ENCODE results near the gene CACNA1I.

The CACNA1I gene

GRCh38 chr22:39666926-39667325 is 96.4 kb downstream of the CACNA1I start:
- no peak for TF ChIP-seq CTCF (IDR thresholded peaks at IDR 0.05; ENCODE audit: low read depth, low read length)
- no peak for DNase-seq (ENCODE audit: low read depth in 2 of 2)
- H3K4me3 ChIP-seq (replicated peaks in 1 of 2; ENCODE audit: low read depth in 2 of 2, low read length in 2 of 2), result no peak overlapping the region

- no peak for TF ChIP-seq CTCF (IDR thresholded peaks at IDR 0.05; ENCODE audit: low read depth, low read length)
- DNase-seq (ENCODE audit: low read depth in 2 of 2), result no peak
- H3K4me3 ChIP-seq (replicated peaks in 1 of 2; ENCODE audit: low read depth in 2 of 2, low read length in 2 of 2), result no peak overlapping the region
Measured at GRCh38 chr22:39669432-39669831, 98.9 kb downstream of the CACNA1I start.

GRCh38 chr22:39671936-39672335 is 101.4 kb downstream of the CACNA1I start:
- no peak for DNase-seq (ENCODE audit: low read depth in 2 of 2)
- TF ChIP-seq CTCF (IDR thresholded peaks at IDR 0.05; ENCODE audit: low read depth, low read length), result no peak
- H3K4me3 ChIP-seq (replicated peaks in 1 of 2; ENCODE audit: low read depth in 2 of 2, low read length in 2 of 2), result no peak overlapping the region

- no peak for DNase-seq (ENCODE audit: low read depth in 2 of 2)
- no peak overlapping the region for H3K4me3 ChIP-seq (replicated peaks in 1 of 2; ENCODE audit: low read depth in 2 of 2, low read length in 2 of 2)
- no peak for TF ChIP-seq CTCF (IDR thresholded peaks at IDR 0.05; ENCODE audit: low read depth, low read length)
Measured at GRCh38 chr22:39674536-39674935, 104.0 kb downstream of the CACNA1I start.

- no peak overlapping the region for H3K4me3 ChIP-seq (replicated peaks in 1 of 2; ENCODE audit: low read depth in 2 of 2, low read length in 2 of 2)
- DNase-seq (ENCODE audit: low read depth in 2 of 2), result no peak
- no peak for TF ChIP-seq CTCF (IDR thresholded peaks at IDR 0.05; ENCODE audit: low read depth, low read length)
Measured at GRCh38 chr22:39675947-39676346, 105.4 kb downstream of the CACNA1I start.

GRCh38 chr22:39677967-39678366 is 107.4 kb downstream of the CACNA1I start:
- no peak overlapping the region for H3K4me3 ChIP-seq (replicated peaks in 1 of 2; ENCODE audit: low read depth in 2 of 2, low read length in 2 of 2)
- TF ChIP-seq CTCF (IDR thresholded peaks at IDR 0.05; ENCODE audit: low read depth, low read length), result no peak
- DNase-seq (ENCODE audit: low read depth in 2 of 2), result no peak

- no peak for DNase-seq (ENCODE audit: low read depth in 2 of 2)
- TF ChIP-seq CTCF (IDR thresholded peaks at IDR 0.05; ENCODE audit: low read depth, low read length), result no peak
- no peak overlapping the region for H3K4me3 ChIP-seq (replicated peaks in 1 of 2; ENCODE audit: low read depth in 2 of 2, low read length in 2 of 2)
Measured at GRCh38 chr22:39678862-39679490, 108.4 kb downstream of the CACNA1I start.
